HG02885 (cell line): ENCODE measurements around the gene COL13A1.

Source experiments
- ATAC-seq: cut with Tn5 transposase; IDR thresholded peaks from one replicate; pipeline ENCODE4 v1.9.1; 2021; ENCODE audit warnings: mild to moderate bottlenecking; ENCODE audit not compliant: unreplicated experiment, poor library complexity

COL13A1 gene

GRCh38 chr10:69843923-69844322 is 42.2 kb downstream of the COL13A1 start:
- ATAC-seq, result no peak

GRCh38 chr10:69844698-69845097 is 43.0 kb downstream of the COL13A1 start:
- no peak for ATAC-seq

GRCh38 chr10:69845574-69846292 is 44.0 kb downstream of the COL13A1 start:
- ATAC-seq, result no peak

- no peak for ATAC-seq
Measured at GRCh38 chr10:69846293-69846921, 44.7 kb downstream of the COL13A1 start.

GRCh38 chr10:69847458-69847857 is 45.8 kb downstream of the COL13A1 start:
- ATAC-seq, result no peak

GRCh38 chr10:69847883-69848282 is 46.2 kb downstream of the COL13A1 start:
- no peak for ATAC-seq

- ATAC-seq, result no peak
Measured at GRCh38 chr10:69848454-69848853, 46.7 kb downstream of the COL13A1 start.

GRCh38 chr10:69849825-69850224 is 48.1 kb downstream of the COL13A1 start:
- no peak for ATAC-seq

GRCh38 chr10:69850440-69850839 is 48.7 kb downstream of the COL13A1 start:
- ATAC-seq, result no peak

- ATAC-seq, result no peak
Measured at GRCh38 chr10:69851306-69851705, 49.6 kb downstream of the COL13A1 start.

- no peak for ATAC-seq
Measured at GRCh38 chr10:69853064-69853463, 51.4 kb downstream of the COL13A1 start.

- ATAC-seq, result no peak
Measured at GRCh38 chr10:69854511-69855345, 53.0 kb downstream of the COL13A1 start.

GRCh38 chr10:69855346-69856111 is 53.8 kb downstream of the COL13A1 start:
- ATAC-seq, result no peak

GRCh38 chr10:69856601-69857166 is 55.0 kb downstream of the COL13A1 start:
- no peak for ATAC-seq

GRCh38 chr10:69858201-69858600 is 56.5 kb downstream of the COL13A1 start:
- no peak for ATAC-seq

- ATAC-seq, result no peak
Measured at GRCh38 chr10:69860271-69860670, 58.6 kb downstream of the COL13A1 start.

GRCh38 chr10:69861251-69862240 is 59.8 kb downstream of the COL13A1 start:
- no peak for ATAC-seq

- no peak for ATAC-seq
Measured at GRCh38 chr10:69862882-69863530, 61.3 kb downstream of the COL13A1 start.
